ENCODE data around the gene GUCY1B1.

Gene GUCY1B1

DNA sequence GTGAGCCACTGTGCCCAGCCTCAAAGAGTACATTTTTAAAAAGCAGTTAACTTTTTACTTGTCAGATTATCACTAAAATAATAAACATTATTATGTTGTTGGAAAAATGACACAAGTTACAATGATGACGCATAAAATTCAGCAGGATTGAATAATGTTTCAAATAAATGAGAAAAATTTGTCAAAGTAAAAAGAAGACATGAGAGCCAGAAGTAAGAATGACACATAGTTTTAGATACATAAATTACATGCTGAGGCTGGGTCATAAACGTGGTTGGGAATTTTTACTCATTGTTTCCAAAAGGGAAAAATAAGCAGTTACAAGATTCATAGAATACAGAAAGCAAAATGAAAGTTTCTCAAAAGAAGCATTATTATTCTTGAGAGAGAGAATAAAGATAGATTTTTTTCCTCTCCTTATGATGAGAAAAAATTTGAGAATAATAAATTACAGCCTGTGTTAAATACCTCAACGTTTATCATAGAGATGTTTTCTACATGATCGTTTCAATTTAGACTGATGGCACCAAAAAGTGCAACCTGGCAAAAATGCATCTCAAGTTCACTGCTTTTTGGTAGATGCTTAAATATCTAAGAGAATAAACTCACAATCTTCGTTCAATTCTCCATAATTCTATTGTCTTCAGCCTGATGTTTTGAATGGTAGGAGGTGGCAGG is 40.4 kb downstream of the GUCY1B1 start:
- Histone ChIP-seq H3K4me1 (ENCODE audit: insufficient read depth, insufficient read length) (no peaks in the 10 kb centered on the region), H3K27me3 (ENCODE audit: insufficient read depth, insufficient read length) (no peaks in the 10 kb centered on the region), H3K9ac (ENCODE audit: insufficient read length, low read depth) (no peak overlapping the region), H3K9me3 (ENCODE audit: insufficient read depth, low read length) (no peaks in the 10 kb centered on the region), H3K36me3 (ENCODE audit: insufficient read depth, insufficient read length, low read length) (no peaks in the 10 kb centered on the region), H3K4me3 (ENCODE audit: insufficient read length, low read depth) (no peak overlapping the region)
- DNase-seq (ENCODE audit: low read depth, low spot score) = no peak
- no peak for TF ChIP-seq ZNF274 (IDR thresholded peaks at IDR 0.05; ENCODE audit: low read depth, low read length)
- no peak for TF ChIP-seq YY1 (IDR thresholded peaks at IDR 0.05; ENCODE audit: insufficient read depth, insufficient read length)
- TF ChIP-seq SUZ12 (IDR thresholded peaks at IDR 0.05; ENCODE audit: extremely low read depth, insufficient read depth, insufficient read length) = no peak

DNA sequence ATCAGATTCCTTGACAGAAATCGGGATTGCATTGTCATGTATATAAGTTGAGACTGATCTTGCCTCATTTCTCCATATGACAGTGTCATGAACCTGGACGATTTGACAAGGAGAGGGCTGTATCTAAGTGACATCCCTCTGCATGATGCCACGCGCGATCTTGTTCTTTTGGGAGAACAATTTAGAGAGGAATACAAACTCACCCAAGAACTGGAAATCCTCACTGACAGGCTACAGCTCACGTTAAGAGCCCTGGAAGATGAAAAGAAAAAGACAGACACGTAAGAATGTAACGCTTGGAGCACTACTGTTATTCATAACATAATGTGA is 40.9 kb downstream of the GUCY1B1 start:
- no peaks in the 10 kb centered on the region for H3K9me3 ChIP-seq (ENCODE audit: insufficient read depth, low read length)
- H3K9ac ChIP-seq (ENCODE audit: insufficient read length, low read depth) = no peak overlapping the region
- TF ChIP-seq YY1 (IDR thresholded peaks at IDR 0.05; ENCODE audit: insufficient read depth, insufficient read length) = no peak
- TF ChIP-seq ZNF274 (IDR thresholded peaks at IDR 0.05; ENCODE audit: low read depth, low read length) = no peak
- TF ChIP-seq SUZ12 (IDR thresholded peaks at IDR 0.05; ENCODE audit: extremely low read depth, insufficient read depth, insufficient read length) = no peak
- H3K4me3 ChIP-seq (ENCODE audit: insufficient read length, low read depth) = no peak overlapping the region
- H3K36me3 ChIP-seq (ENCODE audit: insufficient read depth, insufficient read length, low read length) = no peaks in the 10 kb centered on the region
- H3K27me3 ChIP-seq (ENCODE audit: insufficient read depth, insufficient read length) = no peaks in the 10 kb centered on the region
- no peaks in the 10 kb centered on the region for H3K4me1 ChIP-seq (ENCODE audit: insufficient read depth, insufficient read length)
- DNase-seq (ENCODE audit: low read depth, low spot score) = no peak

DNA sequence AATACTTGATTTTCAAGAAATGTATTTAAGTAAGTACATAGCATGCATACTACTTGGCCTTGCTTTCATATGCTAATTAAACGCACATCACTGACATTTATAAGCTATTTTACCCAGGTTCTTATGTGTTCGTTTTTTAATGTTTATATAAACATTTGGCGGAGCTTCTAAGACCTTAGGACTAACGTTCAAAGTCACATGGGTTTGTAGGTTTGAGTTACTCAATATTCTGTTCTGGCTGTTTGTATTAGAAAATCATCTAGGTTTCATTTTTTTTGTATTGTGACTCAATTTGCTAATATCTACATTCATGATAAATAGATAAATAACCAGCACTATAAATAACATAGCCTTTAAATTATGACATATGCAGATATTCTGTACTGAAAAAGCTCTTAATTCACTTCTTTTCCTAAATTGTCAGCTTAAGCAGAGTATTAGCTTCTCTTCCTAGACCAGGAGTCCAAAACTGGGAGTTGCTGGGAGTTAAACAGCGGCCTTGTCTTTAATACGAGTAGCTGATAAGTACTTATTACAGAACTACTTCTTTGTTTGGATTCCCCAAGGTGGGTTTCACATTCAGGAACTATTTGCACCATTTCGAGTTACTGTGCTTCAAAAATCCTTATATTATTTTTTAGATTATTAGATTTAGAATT is 42.0 kb downstream of the GUCY1B1 start:
- Histone ChIP-seq H3K27me3 (ENCODE audit: insufficient read depth, insufficient read length) (no peaks in the 10 kb centered on the region), H3K4me3 (ENCODE audit: insufficient read length, low read depth) (no peak overlapping the region), H3K9ac (ENCODE audit: insufficient read length, low read depth) (no peak overlapping the region), H3K4me1 (ENCODE audit: insufficient read depth, insufficient read length) (no peaks in the 10 kb centered on the region), H3K9me3 (ENCODE audit: insufficient read depth, low read length) (no peaks in the 10 kb centered on the region), H3K36me3 (ENCODE audit: insufficient read depth, insufficient read length, low read length) (no peaks in the 10 kb centered on the region)
- TF ChIP-seq SUZ12 (IDR thresholded peaks at IDR 0.05; ENCODE audit: extremely low read depth, insufficient read depth, insufficient read length) (no peak), ZNF274 (IDR thresholded peaks at IDR 0.05; ENCODE audit: low read depth, low read length) (no peak), YY1 (IDR thresholded peaks at IDR 0.05; ENCODE audit: insufficient read depth, insufficient read length) (no peak)
- DNase-seq (ENCODE audit: low read depth, low spot score) = no peak

DNA sequence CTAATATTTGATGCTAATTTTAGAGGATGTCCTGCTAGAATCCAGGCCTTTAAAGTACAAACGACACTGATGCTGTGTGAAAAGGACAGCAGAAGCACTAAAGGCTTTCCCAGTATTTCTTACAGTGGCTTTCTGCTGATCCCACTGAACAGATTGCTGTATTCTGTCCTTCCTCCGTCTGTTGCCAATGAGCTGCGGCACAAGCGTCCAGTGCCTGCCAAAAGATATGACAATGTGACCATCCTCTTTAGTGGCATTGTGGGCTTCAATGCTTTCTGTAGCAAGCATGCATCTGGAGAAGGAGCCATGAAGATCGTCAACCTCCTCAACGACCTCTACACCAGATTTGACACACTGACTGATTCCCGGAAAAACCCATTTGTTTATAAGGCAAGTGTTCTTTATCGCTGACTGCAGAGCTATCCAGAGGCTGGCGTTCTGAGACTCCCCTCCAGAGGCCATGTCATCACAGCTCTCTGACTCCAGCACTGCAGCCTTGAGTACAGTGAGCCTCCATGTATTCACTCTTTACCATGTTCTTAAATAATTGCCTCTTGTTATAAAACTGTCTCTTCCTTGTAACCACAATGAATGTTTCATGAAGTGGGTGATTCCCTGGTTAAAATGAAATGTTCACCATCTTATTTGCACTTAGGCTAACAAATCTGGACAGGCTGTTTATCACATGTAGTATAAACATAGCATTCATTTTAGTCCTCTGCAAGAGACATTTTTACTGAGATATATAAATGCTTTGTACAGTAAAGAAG is 43.6 kb downstream of the GUCY1B1 start:
- TF ChIP-seq YY1 (IDR thresholded peaks at IDR 0.05; ENCODE audit: insufficient read depth, insufficient read length) = no peak
- TF ChIP-seq ZNF274 (IDR thresholded peaks at IDR 0.05; ENCODE audit: low read depth, low read length) = no peak
- TF ChIP-seq SUZ12 (IDR thresholded peaks at IDR 0.05; ENCODE audit: extremely low read depth, insufficient read depth, insufficient read length) = no peak
- H3K9me3 ChIP-seq (ENCODE audit: insufficient read depth, low read length) = no peaks in the 10 kb centered on the region
- H3K4me1 ChIP-seq (ENCODE audit: insufficient read depth, insufficient read length) = no peaks in the 10 kb centered on the region
- no peak overlapping the region for H3K4me3 ChIP-seq (ENCODE audit: insufficient read length, low read depth)
- H3K9ac ChIP-seq (ENCODE audit: insufficient read length, low read depth) = no peak overlapping the region
- H3K36me3 ChIP-seq (ENCODE audit: insufficient read depth, insufficient read length, low read length) = no peaks in the 10 kb centered on the region
- no peak for DNase-seq (ENCODE audit: low read depth, low spot score)
- H3K27me3 ChIP-seq (ENCODE audit: insufficient read depth, insufficient read length) = no peaks in the 10 kb centered on the region

DNA sequence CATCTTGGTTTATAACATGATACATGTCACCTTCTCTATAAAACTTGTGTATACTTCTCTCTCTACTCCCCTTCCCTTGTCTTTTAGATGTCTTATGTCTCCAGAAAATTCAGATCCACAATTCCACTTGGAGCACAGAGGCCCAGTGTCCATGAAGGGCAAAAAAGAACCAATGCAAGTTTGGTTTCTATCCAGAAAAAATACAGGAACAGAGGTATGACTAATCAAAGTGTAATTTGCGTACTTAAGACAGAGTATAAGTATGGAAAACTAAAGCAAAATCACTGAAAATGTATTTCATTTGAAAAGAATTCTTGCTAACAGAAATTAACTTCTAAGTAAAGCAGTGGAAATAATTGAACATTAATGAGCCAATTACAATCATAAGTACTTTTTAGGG is 46.2 kb downstream of the GUCY1B1 start:
- Histone ChIP-seq H3K4me1 (ENCODE audit: insufficient read depth, insufficient read length) (no peaks in the 10 kb centered on the region), H3K27me3 (ENCODE audit: insufficient read depth, insufficient read length) (no peaks in the 10 kb centered on the region), H3K9ac (ENCODE audit: insufficient read length, low read depth) (no peak overlapping the region), H3K9me3 (ENCODE audit: insufficient read depth, low read length) (no peaks in the 10 kb centered on the region), H3K36me3 (ENCODE audit: insufficient read depth, insufficient read length, low read length) (no peaks in the 10 kb centered on the region), H3K4me3 (ENCODE audit: insufficient read length, low read depth) (no peak overlapping the region)
- no peak for DNase-seq (ENCODE audit: low read depth, low spot score)
- no peak for TF ChIP-seq ZNF274 (IDR thresholded peaks at IDR 0.05; ENCODE audit: low read depth, low read length)
- TF ChIP-seq YY1 (IDR thresholded peaks at IDR 0.05; ENCODE audit: insufficient read depth, insufficient read length) = no peak
- no peak for TF ChIP-seq SUZ12 (IDR thresholded peaks at IDR 0.05; ENCODE audit: extremely low read depth, insufficient read depth, insufficient read length)

DNA sequence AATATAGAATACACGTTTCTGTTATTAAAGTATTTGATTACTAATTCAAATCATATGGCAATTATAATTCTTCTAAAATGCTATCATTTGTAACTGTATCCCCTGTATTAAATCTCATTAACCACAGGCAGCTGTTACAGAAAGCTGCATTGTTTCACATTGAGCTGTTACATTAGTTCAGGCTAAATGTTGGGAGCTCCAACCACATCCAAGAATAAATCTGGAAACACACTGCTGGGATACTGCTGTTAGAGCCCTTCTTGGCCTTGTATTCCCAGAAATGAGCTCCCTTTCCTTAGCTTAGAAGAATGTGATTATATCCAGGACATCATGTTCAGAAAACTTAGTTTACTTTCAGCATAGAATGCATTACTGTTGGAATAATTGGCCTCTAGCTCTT is 48.2 kb downstream of the GUCY1B1 start:
- no peak overlapping the region for H3K9ac ChIP-seq (ENCODE audit: insufficient read length, low read depth)
- H3K4me1 ChIP-seq (ENCODE audit: insufficient read depth, insufficient read length) = no peaks in the 10 kb centered on the region
- no peaks in the 10 kb centered on the region for H3K36me3 ChIP-seq (ENCODE audit: insufficient read depth, insufficient read length, low read length)
- no peak for DNase-seq (ENCODE audit: low read depth, low spot score)
- TF ChIP-seq SUZ12 (IDR thresholded peaks at IDR 0.05; ENCODE audit: extremely low read depth, insufficient read depth, insufficient read length) (no peak), YY1 (IDR thresholded peaks at IDR 0.05; ENCODE audit: insufficient read depth, insufficient read length) (no peak), ZNF274 (IDR thresholded peaks at IDR 0.05; ENCODE audit: low read depth, low read length) (no peak)
- H3K9me3 ChIP-seq (ENCODE audit: insufficient read depth, low read length) = no peaks in the 10 kb centered on the region
- H3K4me3 ChIP-seq (ENCODE audit: insufficient read length, low read depth) = no peak overlapping the region
- H3K27me3 ChIP-seq (ENCODE audit: insufficient read depth, insufficient read length) = no peaks in the 10 kb centered on the region

DNA sequence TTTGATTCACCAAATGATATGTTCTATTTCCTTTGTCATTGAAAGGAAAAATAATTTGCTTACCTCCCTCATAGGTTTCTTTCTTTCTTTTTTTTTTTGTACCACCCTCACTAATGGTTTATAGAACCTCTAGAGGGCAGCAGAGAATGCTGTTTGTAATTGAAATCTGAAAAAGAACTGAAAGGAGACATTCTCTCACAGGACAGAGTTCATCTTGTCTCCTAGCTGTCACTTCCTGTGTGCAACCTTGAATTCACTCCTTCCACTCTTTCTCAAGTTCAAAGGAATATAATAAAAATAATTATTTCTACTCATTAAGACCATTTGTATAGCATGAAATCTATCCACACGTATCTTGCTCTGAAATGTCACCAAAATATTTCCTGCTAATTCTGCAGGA is 51.0 kb downstream of the GUCY1B1 start:
- DNase-seq (ENCODE audit: low read depth, low spot score) = peak; percentile 49
- no peaks in the 10 kb centered on the region for H3K9me3 ChIP-seq (ENCODE audit: insufficient read depth, low read length)
- TF ChIP-seq ZNF274 (IDR thresholded peaks at IDR 0.05; ENCODE audit: low read depth, low read length) (no peak), YY1 (IDR thresholded peaks at IDR 0.05; ENCODE audit: insufficient read depth, insufficient read length) (no peak), SUZ12 (IDR thresholded peaks at IDR 0.05; ENCODE audit: extremely low read depth, insufficient read depth, insufficient read length) (no peak)
- no peak overlapping the region for H3K4me3 ChIP-seq (ENCODE audit: insufficient read length, low read depth)
- no peaks in the 10 kb centered on the region for H3K4me1 ChIP-seq (ENCODE audit: insufficient read depth, insufficient read length)
- no peaks in the 10 kb centered on the region for H3K36me3 ChIP-seq (ENCODE audit: insufficient read depth, insufficient read length, low read length)
- no peak overlapping the region for H3K9ac ChIP-seq (ENCODE audit: insufficient read length, low read depth)
- H3K27me3 ChIP-seq (ENCODE audit: insufficient read depth, insufficient read length) = no peaks in the 10 kb centered on the region
